BE2C (cell line): ENCODE data around the gene ACOX1.

Experiments
- DNase-seq: peaks from one replicate; pipeline ENCODE4 v3.0.0-alpha.2; 2020
- H3K27me3 ChIP-seq: fragments of 250-450 bp; sonication (Bioruptor Pico); 2 replicates; pipeline ENCODE4 v1.5.1; 2020; ENCODE audit warnings: mild to moderate bottlenecking
- H3K36me3 ChIP-seq: fragments of 250-450 bp; sonication (Bioruptor Pico); 2 replicates; pipeline ENCODE4 v1.5.1; 2020; ENCODE audit warnings: mild to moderate bottlenecking
- H3K4me1 ChIP-seq: fragments of 250-450 bp; sonication (Bioruptor Pico); 2 replicates; pipeline ENCODE4 v1.5.1; 2020
- H3K4me3 ChIP-seq: 2 replicates; pipeline ENCODE4 v1.5.1; 2011; ENCODE audit warnings: low read depth, low read length
- H3K9me3 ChIP-seq: fragments of 250-450 bp; sonication (Bioruptor Pico); 2 replicates; pipeline ENCODE4 v1.5.1; 2020
- TF ChIP-seq, protein P1 (sequence below): IDR thresholded peaks from 2 replicates; pipeline ENCODE4 v1.5.1; 2012; ENCODE audit warnings: mild to moderate bottlenecking, low read depth, low read length

ACOX1 gene

DNA sequence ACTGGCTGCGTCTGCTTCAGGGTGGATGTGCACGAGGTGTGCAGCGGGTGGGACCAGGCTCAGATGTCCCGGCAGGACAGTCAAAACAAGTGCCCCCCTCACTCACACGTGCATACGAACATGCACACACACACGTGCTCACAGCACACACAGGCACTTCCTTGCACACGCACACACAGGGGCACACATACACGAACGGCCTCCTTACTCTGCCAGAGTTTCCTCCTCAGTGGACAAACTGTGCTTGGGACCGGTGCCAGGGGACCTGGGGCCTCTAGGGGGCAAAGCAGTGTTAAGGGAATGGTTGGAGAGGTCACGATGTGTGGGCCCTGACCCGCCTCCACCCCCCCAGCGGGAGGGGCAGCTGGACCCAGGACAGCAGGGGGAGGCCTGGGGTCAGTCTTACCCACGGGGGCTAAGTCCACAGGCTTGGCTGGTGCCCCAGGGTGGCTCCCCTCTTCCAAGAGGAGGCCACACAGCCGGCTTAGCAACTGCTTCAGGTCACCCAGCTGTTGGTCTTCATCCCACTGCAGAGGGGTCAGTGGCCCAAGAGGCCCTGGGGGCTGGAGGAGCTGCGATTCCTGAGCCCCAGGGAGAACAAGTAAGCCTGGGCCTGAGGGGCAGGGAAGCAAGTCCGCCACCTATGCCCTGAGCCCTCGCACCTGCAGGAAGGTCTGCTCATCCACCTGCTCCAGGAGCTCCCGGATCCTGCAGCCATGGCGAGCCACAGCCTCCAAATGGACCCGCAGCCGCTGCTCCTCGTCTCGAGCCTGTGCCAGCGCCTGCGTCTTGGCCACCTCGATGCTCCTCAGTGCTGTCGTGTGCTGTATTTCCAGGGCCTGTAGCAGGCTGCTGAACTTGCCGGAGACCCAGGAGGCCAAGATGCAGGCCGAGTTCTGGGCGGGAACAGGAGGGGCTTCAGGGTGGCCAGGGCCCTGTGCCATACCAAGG is 87.1 kb downstream of the ACOX1 start:
- H3K27me3 ChIP-seq: no peaks in the 10 kb centered on the region
- H3K36me3 ChIP-seq: peaks cover 20% of the 10 kb centered on the region
- no peaks in the 10 kb centered on the region for H3K9me3 ChIP-seq
- peaks cover 5% of the 10 kb centered on the region; the same call in 1 of the 2 replicates for H3K4me1 ChIP-seq
- DNase-seq: no peak
- TF ChIP-seq, protein P1, sequence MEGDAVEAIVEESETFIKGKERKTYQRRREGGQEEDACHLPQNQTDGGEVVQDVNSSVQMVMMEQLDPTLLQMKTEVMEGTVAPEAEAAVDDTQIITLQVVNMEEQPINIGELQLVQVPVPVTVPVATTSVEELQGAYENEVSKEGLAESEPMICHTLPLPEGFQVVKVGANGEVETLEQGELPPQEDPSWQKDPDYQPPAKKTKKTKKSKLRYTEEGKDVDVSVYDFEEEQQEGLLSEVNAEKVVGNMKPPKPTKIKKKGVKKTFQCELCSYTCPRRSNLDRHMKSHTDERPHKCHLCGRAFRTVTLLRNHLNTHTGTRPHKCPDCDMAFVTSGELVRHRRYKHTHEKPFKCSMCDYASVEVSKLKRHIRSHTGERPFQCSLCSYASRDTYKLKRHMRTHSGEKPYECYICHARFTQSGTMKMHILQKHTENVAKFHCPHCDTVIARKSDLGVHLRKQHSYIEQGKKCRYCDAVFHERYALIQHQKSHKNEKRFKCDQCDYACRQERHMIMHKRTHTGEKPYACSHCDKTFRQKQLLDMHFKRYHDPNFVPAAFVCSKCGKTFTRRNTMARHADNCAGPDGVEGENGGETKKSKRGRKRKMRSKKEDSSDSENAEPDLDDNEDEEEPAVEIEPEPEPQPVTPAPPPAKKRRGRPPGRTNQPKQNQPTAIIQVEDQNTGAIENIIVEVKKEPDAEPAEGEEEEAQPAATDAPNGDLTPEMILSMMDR: no peak
- H3K4me3 ChIP-seq: no peak overlapping the region
